Activated CD4-positive, alpha-beta T cell treated with anti-CD3 and anti-CD28 coated beads, Interleukin-2, Interleukin-6, amounts not matched to agents 100 ng/mL and 50 ng/mL, durations not matched to agents 16 hours and 8 hours (primary cell): ENCODE data around the gene POC5.
"Not testable (repeated sequence)": the region's sequence is repeated elsewhere in the genome, so short reads cannot be mapped to it uniquely, and the experiment has no call there.

ENCODE experiments used
- DNase-seq: peaks from one replicate; pipeline ENCODE4 v3.0.0-alpha.2; 2020

POC5 gene

DNA sequence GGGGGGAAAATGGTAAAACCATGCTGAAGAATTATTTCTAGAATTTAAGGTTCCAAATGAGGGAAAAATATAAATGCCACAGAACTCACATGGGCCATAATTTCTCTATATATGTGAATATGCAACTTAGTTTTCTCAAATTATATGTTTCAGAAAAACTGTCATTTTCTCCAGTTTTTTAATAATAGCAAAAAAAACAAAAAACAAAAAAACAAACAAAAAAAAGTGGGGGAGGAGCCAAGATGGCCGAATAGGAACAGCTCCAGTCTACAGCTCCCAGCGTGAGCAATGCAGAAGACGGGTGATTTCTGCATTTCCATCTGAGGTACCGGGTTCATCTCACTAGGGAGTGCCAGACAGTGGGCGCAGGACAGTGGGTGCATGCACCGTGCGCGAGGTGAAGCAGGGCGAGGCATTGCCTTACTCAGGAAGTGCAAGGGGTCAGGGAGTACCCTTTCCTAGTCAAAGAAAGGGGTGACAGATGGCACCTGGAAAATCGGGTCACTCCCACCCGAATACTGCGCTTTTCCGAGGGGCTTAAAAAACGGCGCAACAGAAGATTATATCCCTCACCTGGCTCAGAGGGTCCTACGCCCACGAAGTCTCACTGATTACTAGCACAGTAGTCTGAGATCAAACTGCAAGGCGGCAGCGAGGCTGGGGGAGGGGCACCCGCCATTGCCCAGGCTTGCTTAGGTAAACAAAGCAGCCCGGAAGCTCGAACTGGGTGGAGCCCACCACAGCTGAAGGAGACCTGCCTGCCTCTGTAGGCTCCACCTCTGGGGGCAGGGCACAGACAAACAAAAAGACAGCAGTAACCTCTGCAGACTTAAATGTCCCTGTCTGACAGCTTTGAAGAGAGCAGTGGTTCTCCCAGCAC is 21.5 kb downstream of the POC5 start:
- DNase-seq = not testable (repeated sequence)

DNA sequence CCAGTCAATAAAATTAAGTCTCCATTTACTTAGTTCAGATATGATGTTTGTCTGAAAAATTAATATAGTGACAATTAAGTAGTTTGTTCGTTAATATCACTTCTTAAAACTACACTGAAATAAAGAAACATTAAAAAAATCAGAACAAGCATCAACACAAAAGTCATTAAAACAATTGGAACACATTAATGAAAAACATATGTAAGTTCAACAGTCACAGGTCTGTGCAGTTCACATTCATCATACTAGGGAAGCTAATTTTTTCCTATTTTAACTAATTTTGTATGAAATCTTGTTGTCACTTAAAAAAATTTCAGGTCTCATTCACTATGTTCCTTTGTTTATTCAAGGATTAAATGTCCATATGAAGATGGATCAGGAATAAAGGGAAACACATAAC is 22.5 kb downstream of the POC5 start:
- DNase-seq = no peak

DNA sequence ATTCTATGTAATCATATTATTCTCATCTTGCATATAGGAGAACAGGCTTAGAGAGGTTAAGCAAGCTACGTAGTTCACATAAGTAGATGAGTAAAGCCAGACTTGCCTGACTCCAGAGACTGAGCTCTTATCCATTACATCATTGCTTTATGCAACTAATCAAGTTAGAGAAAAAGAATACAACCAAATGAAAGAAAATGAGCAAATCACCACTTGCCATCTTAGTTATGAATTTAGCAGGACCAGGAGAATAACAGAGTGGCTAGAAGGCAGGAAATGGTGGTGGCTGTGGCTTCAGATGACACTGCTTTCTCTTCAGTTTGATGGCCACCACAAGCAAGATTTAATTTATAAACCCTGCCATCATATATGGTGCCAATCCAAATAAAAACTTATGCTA is 26.6 kb downstream of the POC5 start:
- DNase-seq = peak; percentile 24

DNA sequence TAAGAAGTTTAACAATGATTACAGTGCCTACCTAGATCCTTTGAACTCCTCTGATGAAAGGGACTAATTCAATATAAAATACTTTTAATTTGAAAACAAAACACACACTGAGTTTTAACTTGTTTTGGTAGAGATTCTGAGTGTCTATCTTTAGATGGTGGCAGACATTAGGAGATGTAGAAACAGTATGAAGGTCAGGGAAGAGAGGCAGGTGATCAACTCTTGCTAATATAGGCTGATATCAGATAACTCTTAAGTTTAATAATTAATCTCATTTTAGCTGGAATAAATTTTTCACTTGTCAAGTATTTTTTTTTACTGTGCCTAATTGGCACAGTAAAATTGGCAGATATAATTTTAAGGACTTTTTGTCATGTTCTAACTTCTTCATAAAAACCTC is 30.8 kb downstream of the POC5 start:
- DNase-seq = no peak

DNA sequence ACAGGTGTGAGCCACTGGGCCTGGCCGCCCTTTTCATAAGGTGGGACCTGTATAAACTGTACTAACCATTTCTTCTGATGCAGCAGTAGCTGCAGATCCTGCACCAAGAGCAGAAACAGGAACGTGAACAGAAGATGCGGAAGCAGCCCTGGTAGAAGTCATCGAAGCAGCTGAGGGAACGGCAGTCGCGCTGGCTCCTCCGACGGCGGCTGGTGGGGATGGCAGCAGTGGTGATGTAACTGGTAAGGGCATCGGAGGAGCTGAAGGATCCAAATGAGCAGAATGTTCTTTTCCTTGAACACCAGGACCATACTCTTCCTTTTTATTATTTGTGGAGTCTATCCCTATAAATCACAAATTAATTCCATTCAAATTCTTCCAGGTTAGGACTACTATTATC is 32.1 kb downstream of the POC5 start:
- no peak for DNase-seq

DNA sequence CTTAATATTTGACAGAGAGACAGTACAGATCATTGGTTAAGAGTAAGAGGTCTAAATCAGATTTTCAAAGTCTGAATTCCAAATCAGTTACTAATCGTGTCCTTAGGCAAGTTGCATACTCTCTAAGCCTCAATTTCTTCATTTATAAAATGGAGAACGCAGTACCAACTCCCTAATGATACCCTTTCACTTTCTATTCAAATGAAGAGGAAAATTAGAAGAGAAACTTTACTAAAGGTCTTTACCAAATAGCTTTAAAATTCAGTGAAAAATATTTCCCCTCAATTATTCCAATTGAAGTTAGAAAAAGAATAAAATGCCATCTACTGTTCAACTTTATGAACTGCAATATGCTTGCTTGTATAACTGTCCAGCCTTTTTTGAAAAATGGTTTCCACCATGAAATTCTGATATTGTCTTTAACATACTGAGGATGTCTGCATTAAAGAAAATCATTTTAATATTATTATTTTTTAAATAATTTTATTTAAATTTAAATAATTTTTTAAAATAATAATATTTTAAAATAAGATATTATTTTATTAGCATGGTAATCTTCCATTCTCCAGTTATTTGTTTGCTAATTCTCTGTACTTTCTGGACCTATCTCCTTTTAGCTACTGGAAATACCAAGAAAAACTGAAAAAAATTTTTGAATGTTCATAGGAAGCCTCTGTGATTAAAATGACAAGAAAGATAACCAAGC is 36.0 kb downstream of the POC5 start:
- peak; percentile 35 for DNase-seq

DNA sequence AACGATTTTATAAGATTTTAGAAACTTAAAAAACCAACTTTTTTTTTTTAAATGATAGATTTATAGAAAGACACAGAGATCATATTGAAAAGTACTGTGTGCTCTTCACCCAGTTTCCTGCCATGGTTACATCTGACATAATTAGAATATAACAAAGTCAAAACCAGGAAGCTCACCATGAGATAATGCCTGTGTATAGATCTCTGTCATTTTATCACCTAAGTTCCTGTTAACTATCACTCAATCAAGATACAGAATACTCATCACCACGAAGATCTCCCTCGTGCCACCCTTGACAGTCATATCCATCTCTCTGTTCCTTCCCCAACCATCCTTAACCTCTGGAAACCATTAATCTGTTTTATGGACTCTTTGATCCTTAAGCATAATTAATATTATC is 39.1 kb downstream of the POC5 start:
- peak; percentile 41 for DNase-seq

DNA sequence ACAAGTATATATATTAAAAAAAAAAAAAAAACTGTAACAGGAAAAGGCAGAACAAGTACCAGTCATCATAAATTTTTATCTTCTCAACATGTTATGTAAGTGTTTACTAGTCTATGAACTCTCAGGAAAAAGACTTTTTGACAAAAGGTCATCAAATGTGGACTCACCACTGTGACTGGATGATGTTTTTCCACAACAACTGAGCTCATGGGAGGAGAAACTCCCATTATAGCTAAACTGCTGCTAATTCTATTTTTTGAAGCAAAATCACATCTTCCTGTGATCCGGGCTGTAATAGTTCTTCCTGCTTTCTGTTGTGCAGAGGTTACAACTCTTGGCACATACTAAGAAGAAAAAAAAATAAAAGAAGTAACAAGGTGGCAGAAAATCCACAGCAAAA is 39.6 kb downstream of the POC5 start:
- no peak for DNase-seq

DNA sequence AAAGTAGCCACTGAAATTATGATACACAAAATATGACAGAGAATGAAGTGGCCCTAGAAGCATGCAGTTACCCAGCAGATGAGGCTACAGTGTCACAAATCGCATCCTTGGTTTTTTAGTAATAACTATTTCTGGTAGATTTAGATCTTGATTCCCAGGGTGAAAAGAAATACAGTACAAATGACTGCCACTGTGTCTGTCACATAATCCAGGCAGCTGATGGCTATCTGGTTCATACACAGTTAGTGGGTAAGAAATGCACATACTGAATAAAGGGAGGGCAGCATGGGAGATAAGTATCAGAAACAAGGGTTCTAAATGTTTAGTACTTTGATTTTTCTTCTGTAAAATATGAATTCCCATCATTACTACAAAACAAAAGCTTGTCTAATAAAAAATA is 41.5 kb downstream of the POC5 start:
- no peak for DNase-seq

DNA sequence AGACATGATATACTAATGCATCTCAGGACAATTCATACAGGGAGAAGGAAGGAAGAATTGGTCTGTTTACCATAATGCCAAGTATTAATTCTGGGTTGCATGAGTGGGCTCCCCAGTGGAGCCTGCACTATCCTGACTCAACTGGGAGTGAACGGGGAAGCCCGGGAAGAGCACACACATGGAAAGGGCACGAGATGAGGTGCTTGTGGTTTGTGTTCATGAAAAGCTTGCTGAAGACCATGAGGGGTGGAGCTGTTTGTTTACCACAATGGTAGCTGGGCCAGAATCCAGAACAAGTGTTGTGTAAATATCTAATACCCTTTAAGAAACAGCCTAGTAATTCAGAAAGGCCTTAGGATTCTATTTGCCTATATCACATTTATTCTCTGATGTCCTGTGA is 44.6 kb downstream of the POC5 start:
- no peak for DNase-seq

DNA sequence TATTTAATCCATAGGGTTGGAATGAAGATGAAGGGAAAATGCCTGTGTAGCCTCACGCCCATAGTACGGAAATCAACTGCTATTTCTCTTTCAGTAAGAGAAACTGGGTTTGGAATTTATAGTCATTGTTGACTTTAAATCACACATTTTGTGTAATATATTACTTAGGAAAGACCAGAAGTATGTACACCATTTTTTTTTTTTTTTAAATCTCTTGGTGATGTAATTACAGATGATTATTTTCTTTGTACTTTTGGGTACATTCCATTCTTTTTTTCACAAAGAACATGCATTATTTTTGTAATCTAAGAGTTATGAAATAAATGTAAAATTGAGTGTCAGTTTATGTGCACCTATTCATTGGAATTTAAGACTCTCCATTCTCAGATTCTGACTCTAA is 45.7 kb downstream of the POC5 start:
- DNase-seq = no peak

DNA sequence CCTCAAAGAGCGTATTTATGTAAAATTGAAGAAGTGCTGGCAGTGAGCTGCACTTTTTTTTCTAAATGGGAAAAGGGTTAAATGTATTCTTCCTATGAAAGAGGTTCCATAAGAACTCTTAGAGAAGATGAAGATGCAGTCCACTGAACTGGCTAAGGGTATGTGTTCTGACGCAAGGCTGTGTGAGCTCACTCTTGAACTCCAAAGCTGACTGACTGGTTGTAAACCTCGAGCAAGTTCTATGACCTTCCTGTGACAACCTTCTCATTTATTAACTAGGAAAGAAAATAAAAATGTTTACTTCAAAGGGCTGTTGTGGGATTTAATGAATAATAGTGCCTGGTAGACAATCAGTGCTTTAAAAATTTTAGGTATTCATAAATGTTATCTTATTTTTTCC is 46.7 kb downstream of the POC5 start:
- peak; percentile 17 for DNase-seq

DNA sequence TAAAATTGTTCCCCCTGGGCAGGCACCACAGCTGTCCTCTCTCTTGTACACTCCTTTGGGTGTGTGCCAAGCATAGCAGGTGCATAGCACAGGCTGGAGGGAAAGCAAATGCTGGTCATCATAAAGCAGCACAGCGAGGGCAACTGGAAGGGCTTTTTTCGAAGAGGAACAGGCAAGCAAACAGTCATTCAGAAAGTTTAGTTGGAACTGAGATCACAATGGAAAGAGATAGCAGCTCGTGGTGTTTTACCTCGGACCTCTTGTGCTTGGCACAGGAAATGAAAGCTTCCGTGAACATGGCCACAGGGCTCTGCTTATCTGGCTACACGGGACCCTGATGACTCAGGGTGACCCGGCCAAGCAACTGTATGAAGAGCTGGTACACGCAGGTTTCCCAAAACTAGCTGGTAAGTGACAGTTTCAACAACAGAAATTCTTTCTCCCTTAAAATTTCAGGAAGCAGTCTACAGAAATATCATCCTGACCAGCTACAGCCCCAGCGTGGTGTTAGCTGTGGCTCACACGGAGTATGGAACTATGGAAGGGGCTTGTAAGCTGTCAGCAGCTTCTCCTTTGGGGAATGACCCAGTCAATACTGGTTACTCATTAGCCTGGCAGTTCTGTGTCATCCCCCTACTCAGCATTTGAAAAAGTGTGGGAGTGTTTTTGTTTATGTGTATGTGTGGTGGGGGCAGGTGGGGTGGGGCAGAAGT is 48.1 kb downstream of the POC5 start:
- peak; percentile 90 for DNase-seq

DNA sequence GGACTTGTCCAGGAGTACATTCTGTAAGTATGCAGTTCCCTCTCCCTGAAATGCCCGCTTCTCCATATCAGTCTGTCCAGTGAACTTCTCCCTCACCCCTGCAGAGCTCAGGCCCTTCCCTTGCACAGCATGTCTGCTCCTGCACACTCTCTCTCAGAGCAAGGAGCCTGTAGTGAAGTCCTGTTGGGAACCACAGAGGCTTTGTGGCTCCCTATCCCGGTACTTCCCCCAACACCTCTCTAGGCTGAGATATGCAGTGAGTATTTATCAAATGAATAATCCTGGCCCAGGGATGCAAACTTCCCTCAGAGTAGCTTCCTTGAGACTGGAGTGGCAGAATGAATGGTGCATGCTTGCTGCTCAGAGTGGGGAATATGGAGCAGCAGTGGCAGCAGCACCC is 48.8 kb downstream of the POC5 start:
- DNase-seq = no peak

DNA sequence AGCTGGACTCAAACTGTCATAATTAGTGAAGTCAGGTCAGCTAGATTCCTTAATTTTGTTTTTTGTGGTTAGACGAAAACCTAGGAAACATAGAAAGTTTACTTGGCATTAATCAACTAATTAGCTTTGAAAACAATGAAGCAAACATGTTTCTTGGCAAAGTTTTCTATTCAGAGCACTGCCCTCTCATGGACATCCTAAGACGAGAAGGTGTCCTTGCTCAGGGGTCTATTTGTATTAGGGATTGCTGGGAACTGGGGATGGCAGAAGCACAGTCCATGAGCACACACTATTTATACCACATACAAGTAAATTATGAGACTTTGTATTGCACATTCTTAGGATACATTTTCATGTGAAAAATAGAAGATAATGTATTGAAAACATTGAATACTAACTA is 49.7 kb downstream of the POC5 start:
- DNase-seq = no peak

DNA sequence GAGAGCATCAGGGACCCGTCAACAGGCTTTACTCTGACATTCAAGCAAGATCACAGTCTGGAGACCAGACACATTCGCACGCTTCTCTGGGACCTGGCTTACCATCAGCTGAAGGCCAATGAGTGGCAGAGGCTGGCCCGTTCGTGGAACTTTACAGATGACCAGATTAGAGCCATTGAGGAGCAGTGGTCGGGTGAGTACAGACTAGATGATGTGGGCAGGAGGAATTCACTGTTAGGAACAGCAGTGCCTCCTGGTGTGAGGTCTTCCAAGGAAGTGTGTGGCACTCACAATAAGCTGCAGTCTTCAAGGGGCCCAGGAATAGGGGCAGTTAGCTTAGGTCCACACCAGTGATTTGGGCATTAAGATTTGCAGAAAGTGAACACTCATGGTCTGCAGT is 50.4 kb downstream of the POC5 start:
- DNase-seq = no peak

DNA sequence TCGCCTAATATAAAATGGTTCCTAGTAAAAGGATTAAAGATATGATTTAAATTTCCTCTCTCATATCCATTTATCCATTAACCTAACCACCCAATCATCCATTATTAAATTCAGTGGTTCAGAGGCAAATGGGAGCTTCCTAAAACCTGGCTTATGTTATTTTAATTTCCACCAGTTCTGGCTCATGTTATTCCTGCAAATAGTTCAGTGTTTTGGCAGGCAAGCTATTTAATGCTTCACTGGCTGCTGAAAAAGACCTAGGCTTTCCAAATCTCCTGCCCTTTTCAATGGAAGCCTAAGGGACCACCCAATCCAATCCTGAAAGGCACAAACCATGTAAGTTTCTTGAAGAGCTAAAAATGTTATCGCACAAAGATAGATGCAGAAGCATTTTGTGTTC is 52.3 kb downstream of the POC5 start:
- DNase-seq = no peak

DNA sequence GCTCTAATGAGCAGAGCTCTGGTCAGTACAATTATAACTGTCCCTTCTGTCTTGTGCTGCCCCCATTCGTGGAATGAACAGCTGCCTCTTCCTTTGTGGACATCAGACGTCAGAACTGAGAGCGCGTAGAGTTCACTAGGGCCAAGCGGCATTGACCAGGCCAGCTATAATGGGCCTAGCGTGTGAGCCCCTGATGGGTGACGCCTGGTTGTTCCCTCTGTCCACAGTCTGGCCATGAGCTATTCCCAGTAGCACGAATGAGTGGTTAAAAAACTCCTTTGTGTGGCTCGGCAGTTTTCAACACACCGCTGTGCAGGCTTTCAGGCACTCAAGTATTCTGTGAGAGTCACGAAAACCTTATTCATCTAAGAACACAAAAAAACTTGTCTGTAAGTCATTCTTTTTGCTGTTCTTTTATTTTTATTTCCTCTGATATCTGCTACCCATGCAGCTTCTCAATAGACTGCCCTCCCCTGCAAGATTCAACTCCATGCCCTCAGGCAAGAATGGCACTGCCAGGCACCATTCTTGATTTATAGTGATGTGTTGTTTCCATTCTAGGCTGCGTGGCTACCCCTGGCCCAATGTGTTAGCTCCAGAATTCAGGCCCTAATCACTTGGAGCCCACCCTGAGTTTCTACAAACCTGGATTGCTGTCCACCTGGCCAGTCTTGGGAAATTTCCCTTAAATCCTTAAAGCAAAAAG is 53.5 kb downstream of the POC5 start:
- no peak for DNase-seq

DNA sequence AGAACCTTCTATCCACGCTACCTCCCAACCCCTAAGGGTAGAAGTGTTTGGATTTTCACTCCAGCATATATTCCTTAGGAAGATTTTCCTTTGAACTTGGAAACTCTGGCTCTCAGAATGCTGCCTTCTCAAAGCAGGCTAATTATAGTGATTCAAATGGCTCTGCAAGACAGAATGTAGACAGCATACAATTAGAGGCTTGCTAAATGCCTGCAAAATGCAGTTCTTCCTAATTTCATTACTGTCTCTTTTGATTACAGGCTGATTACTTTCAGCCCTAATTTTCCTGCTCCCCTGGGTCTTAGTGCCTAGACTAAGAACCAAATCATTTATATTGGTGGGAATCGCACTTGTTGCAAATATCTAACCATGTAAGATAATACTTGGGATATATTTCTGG is 55.2 kb downstream of the POC5 start:
- no peak for DNase-seq

DNA sequence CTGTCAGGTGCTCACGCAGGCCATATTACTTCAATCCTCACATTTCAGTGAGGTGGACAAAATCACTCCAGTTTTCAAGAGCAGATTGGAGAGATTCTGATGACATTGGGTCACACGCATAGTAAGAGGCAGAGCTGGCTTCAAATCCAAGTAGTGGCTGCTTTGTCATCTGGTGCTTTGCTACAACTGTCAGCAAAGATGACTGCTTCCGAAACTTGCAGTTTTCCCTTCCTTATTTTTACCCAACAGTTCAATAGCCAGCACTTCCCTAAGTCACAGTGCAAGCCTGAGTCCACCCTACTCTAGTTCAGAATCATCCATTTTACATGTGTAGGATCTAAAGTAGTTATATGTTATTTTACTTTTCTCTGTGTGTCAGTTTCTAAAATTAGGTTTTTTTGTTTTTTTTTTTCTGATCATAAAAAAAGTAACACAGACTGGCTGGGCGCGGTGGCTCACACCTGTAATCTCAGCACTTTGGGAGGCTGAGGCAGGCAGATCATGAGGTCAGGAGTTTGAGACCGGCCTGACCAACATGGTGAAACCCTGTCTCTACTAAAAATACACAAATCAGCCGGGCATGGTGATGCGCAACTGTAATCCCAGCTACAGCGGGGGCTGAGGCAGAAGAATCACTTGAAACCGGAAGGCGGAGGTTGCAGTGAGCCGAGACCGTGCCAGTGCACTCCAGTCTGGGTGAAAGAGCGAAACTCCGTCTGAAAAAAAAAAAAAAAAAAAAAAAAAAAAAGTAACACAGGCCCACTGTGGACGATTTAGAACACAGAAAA is 56.4 kb downstream of the POC5 start:
- DNase-seq = peak; percentile 16

DNA sequence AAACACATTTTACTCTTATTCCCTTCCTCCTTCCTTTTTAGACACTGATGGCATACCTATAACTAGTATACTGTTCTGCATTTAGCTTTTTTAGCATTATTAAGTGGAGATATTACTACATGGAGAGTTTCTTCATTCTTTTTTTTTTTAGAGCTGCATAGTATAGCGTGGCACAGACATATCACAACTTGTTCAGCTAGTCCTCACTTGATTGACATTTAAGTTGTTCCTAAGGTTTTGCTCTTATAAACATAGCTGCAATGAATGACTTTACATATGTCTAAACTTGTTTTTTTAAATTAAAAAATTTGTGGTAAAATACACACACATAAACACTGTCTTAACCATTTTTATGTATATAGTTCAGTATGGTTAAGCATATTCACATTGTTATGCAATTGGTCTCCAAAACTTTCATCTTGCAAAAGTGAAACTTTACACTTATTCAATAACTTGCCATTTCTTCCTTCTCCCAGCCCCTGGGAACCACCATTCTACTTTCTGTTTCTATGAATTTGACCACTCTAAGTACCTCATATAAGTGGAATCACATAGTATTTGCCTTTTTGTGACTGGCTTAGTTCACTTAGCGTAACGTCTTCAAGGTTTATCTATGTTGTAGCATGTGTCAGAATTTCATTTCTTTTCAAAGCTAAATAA is 57.3 kb downstream of the POC5 start:
- peak; percentile 19 for DNase-seq
